Activated T-helper 17 cell treated with anti-CD3 and anti-CD28 coated beads, Interleukin-2, amount 50 U/mL, for 72 hours (primary cell): ENCODE results near the gene AXIN2. TPM values are rescaled to one million over a fixed set of nuclear protein-coding genes. Genes with fewer than 3 reads are reported as not detected.

Experiments
- ATAC-seq: fragments of 150-1000 bp; cut with Tn5 transposase; replicated peaks from 2 replicates; pipeline ENCODE4 v1.10.0; 2021; ENCODE audit warnings: mild to moderate bottlenecking, moderate library complexity
- H3K27ac Mint-ChIP-seq: one replicate; pipeline ENCODE4 v1.8.0; 2022; ENCODE audit warnings: mixed read lengths
- H3K27me3 Mint-ChIP-seq: one replicate; pipeline ENCODE4 v1.8.0; 2022; ENCODE audit warnings: mixed read lengths
- H3K36me3 Mint-ChIP-seq: one replicate; pipeline ENCODE4 v1.8.0; 2022; ENCODE audit warnings: low read depth, mild to moderate bottlenecking, mixed read lengths
- H3K4me1 Mint-ChIP-seq: one replicate; pipeline ENCODE4 v1.8.0; 2022; ENCODE audit warnings: mixed read lengths
- H3K4me3 Mint-ChIP-seq: one replicate; pipeline ENCODE4 v1.8.0; 2022; ENCODE audit warnings: mild to moderate bottlenecking, mixed read lengths
- H3K9me3 Mint-ChIP-seq: one replicate; pipeline ENCODE4 v1.8.0; 2022; ENCODE audit warnings: mixed read lengths
- total RNA-seq, 2 donors: library from RNA; stranded (reverse); gene quantifications; one replicate each; pipeline ENCODE4 v1.2.3, GENCODE V29; 2022

AXIN2 gene
- total RNA-seq, 2 donors from 2014 or later, result 0.71 to 1.5 TPM

DNA sequence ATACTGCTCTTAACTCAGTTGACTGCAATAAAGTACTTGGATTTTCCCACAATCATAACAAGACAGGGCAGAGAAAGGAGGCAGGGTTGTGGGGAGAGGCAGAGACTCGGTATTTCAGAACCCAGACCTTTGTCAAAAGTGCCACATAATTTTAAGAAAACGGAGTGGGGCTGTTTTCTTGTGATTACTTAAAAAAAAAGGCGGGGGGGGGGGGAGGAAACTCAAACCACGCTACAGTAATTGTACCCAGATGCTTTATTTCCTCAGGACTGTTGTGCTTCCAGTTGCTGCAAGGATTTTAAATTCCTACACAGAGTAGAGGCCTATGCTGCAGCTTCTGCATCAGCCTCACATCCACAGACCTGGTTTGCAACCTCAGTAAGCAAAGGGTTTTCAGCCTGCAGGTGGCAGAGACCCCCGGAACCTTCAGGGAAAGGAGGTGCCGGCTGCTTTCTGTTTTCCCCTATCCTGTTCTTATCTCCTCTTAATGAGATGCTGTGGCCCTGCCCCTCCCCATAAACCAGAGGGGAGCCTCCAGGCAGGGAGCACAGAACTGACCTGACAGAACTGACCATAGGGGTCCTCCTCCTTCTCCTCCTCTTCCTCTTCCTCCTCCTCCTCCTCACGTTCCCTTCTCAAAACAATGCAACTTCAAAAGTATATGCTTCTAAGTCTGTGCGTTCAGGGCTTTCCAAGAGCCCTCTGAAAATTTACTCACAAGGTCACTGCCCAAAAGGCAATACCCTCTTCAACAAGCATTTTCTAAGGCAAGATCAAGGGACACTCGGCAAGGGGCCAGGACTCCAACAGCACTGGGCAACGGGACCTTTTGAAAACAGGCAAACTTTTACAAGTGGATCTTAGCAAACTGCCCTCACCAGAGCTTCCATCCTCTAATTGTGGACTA, 7.5 kb downstream of the AXIN2 start:
- H3K4me3 Mint-ChIP-seq, result no peak overlapping the region
- H3K36me3 Mint-ChIP-seq, result peaks cover 20% of the 10 kb centered on the region
- no peaks in the 10 kb centered on the region for H3K9me3 Mint-ChIP-seq
- ATAC-seq, result peak; percentile 71
- peak overlapping the region; percentile 27 for H3K27ac Mint-ChIP-seq
- H3K4me1 Mint-ChIP-seq, result peaks cover 32% of the 10 kb centered on the region
- H3K27me3 Mint-ChIP-seq, result no peaks in the 10 kb centered on the region

DNA sequence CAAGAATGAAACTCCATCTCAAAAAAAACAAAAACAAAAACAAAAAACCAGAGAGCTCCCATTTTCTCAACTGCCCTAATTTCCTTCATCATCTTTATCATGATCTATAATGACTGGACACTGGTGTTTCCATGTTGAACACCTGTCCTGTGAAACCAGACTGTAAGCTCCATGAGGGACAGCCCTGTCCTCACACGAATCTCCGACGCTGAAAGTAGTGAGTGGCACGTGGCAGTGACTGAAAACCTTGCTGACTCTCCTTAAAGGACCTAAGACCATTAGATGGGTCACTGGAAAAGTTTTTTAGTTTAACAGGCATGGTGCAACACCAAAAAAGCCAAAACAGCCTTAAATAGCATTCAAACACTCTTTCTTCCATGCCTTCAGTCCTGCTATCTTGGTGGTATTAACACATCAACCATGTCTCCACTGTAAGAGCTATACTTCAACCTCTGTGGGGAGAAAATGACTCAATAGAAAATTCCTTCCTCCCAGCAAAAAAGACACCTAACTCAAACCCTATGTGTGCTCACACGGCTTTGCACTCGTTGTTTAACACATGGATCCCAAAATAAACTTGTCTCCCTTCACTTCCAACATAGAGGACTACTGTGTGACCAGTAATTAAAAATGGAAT, 8.3 kb downstream of the AXIN2 start:
- no peaks in the 10 kb centered on the region for H3K27me3 Mint-ChIP-seq
- no peaks in the 10 kb centered on the region for H3K9me3 Mint-ChIP-seq
- ATAC-seq, result peak; percentile 73
- peaks cover 32% of the 10 kb centered on the region for H3K4me1 Mint-ChIP-seq
- peak overlapping the region; percentile 27 for H3K27ac Mint-ChIP-seq
- no peak overlapping the region for H3K4me3 Mint-ChIP-seq
- peaks cover 28% of the 10 kb centered on the region for H3K36me3 Mint-ChIP-seq

DNA sequence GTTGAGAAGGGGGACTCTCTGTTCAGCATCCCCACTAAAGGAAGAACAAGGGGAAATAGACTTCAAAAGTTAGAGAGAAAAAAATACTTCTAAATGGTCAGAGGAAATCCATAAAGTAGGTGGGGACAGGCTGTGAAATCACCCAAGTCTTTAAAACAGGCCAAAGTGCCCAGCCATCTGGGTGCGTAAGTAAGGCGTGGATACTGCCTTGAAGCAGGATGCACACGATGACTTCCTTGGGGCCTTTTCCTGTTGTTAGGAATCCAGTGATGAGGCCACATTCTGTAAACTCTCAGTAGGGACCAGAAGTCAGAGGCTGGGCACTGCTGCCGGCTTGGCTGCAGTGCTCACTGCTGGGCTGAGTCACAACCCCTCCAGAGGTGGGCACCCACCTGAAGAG, 9.2 kb downstream of the AXIN2 start:
- Mint-ChIP-seq H3K9me3 (no peaks in the 10 kb centered on the region), H3K27me3 (no peaks in the 10 kb centered on the region), H3K4me3 (peak overlapping the region; percentile 11), H3K36me3 (peaks cover 36% of the 10 kb centered on the region), H3K4me1 (peaks cover 38% of the 10 kb centered on the region), H3K27ac (no peak overlapping the region)
- ATAC-seq, result no peak

DNA sequence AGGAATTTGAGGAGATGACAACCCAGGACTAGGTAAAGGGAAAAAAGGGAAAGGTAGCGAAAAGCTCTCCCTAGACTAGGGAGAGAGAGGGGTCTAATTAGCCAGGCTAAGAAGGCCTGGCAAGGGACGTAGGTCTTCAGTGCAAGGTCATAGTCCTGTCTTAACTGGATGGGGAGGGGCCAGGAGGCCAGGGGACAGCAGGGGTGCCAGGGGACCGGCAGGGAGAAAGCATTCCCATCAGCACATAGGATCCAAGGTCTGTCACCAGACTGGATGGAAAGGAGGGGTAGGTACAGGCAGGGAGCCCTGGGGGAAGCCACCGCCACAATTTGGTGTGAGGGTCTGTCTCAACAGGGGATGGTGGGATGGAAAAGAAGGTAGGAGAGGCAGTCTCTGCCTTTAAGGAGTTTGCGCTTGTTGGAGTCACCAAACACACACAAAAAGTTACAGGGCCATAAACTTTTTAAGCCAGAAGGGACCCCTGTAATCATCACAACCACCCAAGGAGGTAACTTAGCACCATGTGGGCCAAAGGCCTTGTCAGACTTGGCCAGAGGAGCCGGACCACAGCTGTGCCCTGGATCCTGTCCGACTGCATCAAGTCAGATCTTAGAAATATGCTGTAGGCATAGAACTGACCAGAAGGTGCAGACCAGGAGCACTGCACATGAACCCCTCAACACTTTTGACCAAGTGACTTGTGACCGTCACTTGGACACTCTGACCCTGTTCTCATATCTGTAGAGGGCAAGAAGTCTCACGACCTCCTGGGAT, 10.0 kb downstream of the AXIN2 start:
- no peaks in the 10 kb centered on the region for H3K9me3 Mint-ChIP-seq
- H3K27ac Mint-ChIP-seq, result peak overlapping the region; percentile 36
- peak overlapping the region; percentile 11 for H3K4me3 Mint-ChIP-seq
- no peaks in the 10 kb centered on the region for H3K27me3 Mint-ChIP-seq
- H3K36me3 Mint-ChIP-seq, result peaks cover 43% of the 10 kb centered on the region
- peaks cover 38% of the 10 kb centered on the region for H3K4me1 Mint-ChIP-seq
- ATAC-seq, result no peak

DNA sequence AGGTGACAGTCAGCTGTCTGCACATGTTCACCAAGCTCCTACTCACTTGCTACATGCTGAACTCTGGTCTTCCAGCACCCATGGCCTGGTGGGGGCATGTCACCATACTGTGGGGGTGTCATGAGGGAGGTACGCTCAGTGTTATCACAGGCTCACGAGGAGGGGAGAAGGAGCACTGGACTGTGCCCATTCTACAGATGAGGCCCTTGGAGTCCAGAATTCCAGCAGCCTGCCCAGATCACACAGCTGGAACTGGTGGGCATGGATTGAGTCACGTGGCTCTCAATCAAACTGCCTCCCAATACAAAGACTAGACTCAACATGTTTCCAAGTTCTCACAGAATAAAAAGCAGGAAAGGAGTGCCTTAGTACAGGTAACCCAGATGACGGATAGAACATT, 10.7 kb downstream of the AXIN2 start:
- Mint-ChIP-seq H3K9me3 (no peaks in the 10 kb centered on the region), H3K27me3 (no peaks in the 10 kb centered on the region), H3K36me3 (peaks cover 47% of the 10 kb centered on the region), H3K4me1 (peaks cover 42% of the 10 kb centered on the region), H3K4me3 (no peak overlapping the region), H3K27ac (peak overlapping the region; percentile 36)
- no peak for ATAC-seq

DNA sequence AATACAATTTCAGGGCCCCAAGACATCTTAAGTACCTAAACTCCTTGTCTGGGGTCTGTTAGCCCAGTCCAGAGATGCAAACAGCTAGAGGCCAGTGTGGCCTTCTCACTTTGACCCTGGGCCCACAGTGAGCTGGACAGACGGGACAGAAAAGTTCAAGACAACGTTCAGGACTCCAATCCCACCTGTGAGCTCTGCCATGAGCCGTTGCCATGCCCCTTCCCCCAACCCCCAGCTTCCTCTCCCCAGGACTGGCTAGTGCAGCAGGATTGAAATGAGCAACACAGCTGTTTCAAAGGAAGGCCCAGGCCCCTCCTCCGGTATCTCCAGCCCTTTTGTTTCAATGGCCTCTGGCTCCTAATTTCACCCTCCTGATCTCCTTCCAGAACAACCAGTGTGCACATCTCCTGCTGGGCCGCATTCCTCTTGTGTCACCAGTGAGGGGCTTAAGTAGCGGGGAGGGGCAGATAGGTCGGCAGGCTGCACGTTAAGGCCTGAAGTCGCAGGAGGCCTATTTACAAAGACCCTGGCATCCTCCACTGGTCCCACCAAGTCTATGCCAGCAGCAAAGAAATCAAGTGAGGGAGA, 11.3 kb downstream of the AXIN2 start:
- no peak for ATAC-seq
- Mint-ChIP-seq H3K27ac (peak overlapping the region; percentile 36), H3K27me3 (no peaks in the 10 kb centered on the region), H3K4me3 (no peak overlapping the region), H3K9me3 (no peaks in the 10 kb centered on the region), H3K36me3 (peaks cover 47% of the 10 kb centered on the region), H3K4me1 (peaks cover 42% of the 10 kb centered on the region)

DNA sequence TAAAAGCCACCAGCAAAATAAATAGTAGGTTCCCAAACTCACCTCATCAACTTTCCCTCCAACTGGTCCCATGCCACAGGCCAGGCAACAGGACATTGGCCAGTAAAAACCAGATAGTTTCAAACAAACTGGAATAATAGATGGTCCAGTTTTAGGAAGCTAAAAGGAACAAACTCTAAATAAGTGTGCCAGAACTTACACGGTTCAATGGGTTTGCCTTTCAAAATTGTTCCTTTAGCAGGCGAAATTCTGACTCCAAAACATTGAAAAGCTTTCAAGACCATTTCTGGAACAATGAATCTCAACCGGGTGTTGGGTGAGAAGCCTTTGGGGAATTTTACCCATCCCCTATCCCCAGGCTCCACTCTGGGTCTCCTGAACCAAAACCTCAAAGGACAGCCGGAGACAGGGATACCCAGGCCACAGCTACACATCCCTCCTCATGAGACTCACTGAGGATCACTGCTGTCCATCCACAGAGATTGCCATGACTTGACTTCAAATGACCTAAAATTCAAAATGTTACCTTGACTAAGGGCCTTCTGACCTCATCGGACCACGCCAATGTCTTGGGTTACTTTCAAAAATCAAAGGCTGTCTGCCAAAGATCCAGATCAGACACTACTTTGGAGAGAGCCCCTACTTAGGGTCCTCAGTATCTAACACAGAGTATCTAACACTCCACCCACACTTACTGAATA, 13.0 kb downstream of the AXIN2 start:
- H3K36me3 Mint-ChIP-seq, result peaks cover 47% of the 10 kb centered on the region
- H3K9me3 Mint-ChIP-seq, result no peaks in the 10 kb centered on the region
- no peak for ATAC-seq
- H3K27me3 Mint-ChIP-seq, result no peaks in the 10 kb centered on the region
- H3K4me1 Mint-ChIP-seq, result peaks cover 35% of the 10 kb centered on the region
- no peak overlapping the region for H3K27ac Mint-ChIP-seq
- H3K4me3 Mint-ChIP-seq, result no peak overlapping the region

DNA sequence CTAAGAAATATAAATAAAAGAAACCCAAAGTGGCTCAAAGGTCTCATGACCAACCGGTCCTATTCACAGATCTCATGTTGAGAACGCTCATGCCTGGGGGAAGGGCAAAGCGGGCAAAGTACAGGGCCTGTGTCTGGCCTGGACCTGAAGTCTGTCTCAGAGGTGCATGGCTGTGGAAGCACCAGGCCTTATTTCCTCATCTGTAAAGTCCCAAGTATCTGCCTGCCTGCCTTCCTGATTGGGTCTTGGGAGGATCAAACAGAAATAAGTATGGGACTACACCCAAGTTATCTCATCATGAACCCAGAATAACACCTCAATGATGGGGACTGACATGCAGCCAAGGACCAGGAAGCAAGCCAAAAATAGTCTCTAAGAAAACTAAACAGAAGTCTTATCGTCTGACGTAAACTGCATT, 14.2 kb downstream of the AXIN2 start:
- Mint-ChIP-seq H3K36me3 (peaks cover 47% of the 10 kb centered on the region), H3K4me3 (no peak overlapping the region), H3K27me3 (no peaks in the 10 kb centered on the region), H3K9me3 (no peaks in the 10 kb centered on the region), H3K27ac (peak overlapping the region; percentile 26), H3K4me1 (peaks cover 28% of the 10 kb centered on the region)
- no peak for ATAC-seq

DNA sequence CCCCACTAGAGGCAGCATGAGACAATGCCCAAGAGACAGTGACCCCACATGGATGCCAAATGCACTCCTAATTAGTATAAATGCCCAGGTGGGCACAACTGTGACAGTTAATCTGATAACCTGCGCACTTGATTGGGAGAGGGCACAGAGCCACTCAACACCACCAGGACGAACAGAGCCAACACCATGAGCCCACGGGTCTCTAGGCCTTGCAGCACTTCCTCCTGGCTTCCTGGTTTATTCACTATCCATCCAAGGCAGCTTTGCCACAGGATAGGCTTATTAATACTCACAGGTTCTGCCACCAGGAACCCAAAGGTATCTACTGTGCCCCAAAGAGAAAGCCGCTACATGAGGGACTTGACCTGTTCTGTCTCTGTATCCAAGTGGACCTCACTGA, 14.9 kb downstream of the AXIN2 start:
- Mint-ChIP-seq H3K27me3 (no peaks in the 10 kb centered on the region), H3K4me1 (peaks cover 28% of the 10 kb centered on the region), H3K9me3 (no peaks in the 10 kb centered on the region), H3K36me3 (peaks cover 47% of the 10 kb centered on the region), H3K27ac (peak overlapping the region; percentile 26), H3K4me3 (no peak overlapping the region)
- ATAC-seq, result no peak

DNA sequence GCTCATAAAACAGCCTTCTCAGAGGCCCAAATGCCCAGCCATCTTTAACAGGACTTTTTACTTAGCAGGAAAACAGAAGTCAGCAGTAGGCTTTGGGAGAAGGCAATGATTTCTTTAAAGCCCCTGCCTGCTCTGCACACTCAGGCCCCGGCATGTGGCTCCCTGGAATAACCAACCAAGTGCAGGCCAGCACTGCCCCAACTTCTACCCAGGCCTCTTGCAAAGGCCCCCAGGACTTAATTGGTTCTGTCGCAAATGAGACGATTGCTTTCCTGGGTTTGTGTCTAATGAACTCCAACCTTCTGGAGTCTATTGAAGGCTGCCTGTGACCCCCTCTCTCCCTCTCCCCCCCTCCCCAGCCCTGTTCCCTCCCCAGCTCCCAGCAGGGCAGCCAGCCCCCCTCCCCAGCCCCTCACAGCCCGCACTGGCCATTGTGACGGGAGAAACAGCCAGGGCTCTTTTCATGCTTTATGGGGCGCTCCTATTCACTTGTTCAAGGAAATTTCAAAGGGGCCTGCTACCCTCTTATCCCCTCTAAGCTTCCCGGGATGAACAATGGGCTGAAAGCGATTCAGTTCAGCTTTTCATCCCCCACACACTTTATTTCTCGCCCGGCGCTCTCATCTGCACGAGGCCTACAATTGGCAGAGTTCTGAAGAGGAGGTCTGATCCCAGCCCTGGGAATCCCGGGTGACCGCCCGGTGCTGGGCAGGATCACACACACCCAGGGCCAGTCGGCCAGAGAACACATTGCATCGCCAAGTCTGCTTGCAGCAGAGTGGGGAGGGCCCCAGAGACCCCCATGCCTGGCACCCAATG, 15.5 kb downstream of the AXIN2 start:
- ATAC-seq, result no peak
- Mint-ChIP-seq H3K36me3 (peaks cover 49% of the 10 kb centered on the region), H3K27ac (no peak overlapping the region), H3K4me1 (peaks cover 28% of the 10 kb centered on the region), H3K27me3 (no peaks in the 10 kb centered on the region), H3K9me3 (no peaks in the 10 kb centered on the region), H3K4me3 (no peak overlapping the region)

DNA sequence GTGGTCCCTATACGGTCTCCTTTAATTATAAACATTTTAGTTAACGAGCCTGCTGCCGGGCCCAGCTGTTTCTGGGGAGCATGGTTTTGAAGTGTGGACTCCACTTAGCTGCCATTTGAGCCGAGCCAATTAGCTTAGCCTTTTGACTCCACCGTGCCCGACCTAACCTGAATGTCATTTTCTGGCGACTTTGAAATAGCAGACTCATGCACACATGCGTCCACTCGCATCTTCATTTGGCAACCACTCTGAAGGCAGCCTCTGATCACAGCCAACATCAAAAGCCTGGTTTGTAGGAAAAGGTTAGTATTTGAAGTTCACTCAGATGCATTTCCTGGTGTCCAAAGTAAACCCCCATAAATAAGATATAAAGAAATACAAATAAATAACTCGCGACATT, 16.8 kb downstream of the AXIN2 start:
- H3K4me1 Mint-ChIP-seq, result peaks cover 20% of the 10 kb centered on the region
- H3K4me3 Mint-ChIP-seq, result no peak overlapping the region
- no peaks in the 10 kb centered on the region for H3K9me3 Mint-ChIP-seq
- no peaks in the 10 kb centered on the region for H3K27me3 Mint-ChIP-seq
- H3K36me3 Mint-ChIP-seq, result peaks cover 50% of the 10 kb centered on the region
- H3K27ac Mint-ChIP-seq, result no peak overlapping the region
- no peak for ATAC-seq

DNA sequence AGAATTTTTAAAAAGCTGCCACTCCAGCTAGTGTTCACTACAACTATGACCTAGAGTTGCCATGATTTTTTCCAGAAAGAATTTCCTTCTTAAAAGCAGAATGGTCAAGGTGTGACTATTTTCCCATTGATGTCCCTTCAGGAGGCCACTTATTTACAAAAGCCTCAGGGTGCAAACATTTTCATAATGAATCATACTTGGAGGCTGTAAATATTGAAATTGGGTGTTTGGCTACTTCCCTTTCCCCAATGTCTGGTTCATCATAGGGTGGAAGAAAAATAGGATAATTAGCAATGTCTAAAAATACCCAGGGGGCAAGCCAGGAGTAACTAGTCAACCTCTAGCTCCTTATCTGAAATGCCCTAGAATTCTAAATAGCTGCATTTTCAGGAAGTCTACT, 18.8 kb downstream of the AXIN2 start:
- Mint-ChIP-seq H3K4me3 (no peak overlapping the region), H3K27ac (no peak overlapping the region), H3K36me3 (peaks cover 39% of the 10 kb centered on the region), H3K9me3 (no peaks in the 10 kb centered on the region), H3K27me3 (no peaks in the 10 kb centered on the region), H3K4me1 (peaks cover 12% of the 10 kb centered on the region)
- ATAC-seq, result no peak

DNA sequence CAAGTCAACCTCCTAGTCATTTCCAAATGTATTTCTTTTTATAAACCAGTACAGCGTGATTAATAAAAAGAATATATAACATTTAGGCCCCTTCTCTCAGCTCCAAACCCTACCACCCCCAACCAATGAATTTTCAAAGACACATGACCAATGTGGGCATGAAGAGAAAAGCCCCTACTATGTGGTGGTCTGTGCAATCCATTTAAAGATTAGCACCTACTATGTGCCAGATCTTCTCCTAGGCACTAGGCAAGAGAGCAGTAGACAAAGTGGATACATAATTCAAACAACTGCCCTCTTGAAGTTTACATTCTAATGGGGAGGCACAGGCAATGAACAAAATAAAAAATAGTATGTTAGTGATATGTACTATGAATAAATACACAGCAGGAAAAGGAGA, 19.4 kb downstream of the AXIN2 start:
- Mint-ChIP-seq H3K36me3 (peaks cover 36% of the 10 kb centered on the region), H3K27me3 (no peaks in the 10 kb centered on the region), H3K9me3 (no peaks in the 10 kb centered on the region), H3K27ac (no peak overlapping the region), H3K4me3 (no peak overlapping the region), H3K4me1 (peaks cover 8% of the 10 kb centered on the region)
- ATAC-seq, result no peak
